Measurements from ENCODE around the gene C10orf90.

DNA sequence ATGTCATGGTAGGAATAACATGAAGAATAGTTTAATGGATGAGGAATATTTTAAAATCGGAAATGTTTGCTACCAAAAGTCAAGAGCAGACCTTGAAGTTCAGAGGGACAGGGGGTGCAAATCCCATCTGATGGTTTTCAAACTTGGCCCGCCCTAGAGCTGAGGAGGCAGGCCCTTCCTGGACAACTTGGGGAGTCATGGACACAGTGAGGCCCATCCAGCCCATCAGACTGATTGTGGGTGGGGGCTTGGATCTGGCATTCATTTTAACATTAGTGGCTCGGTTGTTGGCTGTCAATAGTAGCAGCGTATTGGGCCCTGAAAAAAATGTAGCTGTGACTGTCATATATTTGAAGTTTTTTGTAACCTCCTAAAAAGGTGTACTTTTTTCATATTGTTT lies 2.0 kb downstream of the C10orf90 start:
- no peak for TF ChIP-seq CTCF (IDR thresholded peaks at IDR 0.05)
- TF ChIP-seq ZFX (IDR thresholded peaks at IDR 0.05; ENCODE audit: borderline replicate concordance), result no peak

Data from 22Rv1 (cell line).